Measurements from ENCODE around the gene CHN1. TPM values are rescaled to one million over a fixed set of nuclear protein-coding genes. Genes with fewer than 3 reads are reported as not detected.

CHN1 gene
- total and polyA plus RNA-seq, 7 experiments from 2014 or later: 0.81 to 3.5 (median 1.4) TPM

Other genes starting within 250 kb of the CHN1 start
- not detected for gene CHRNA1, start 240.9 kb downstream of the CHN1 start, total RNA-seq
- gene CHRNA1, start 240.9 kb downstream of the CHN1 start, polyA plus RNA-seq: not detected
- gene ATF2, start 162.8 kb upstream of the CHN1 start, total RNA-seq: 10 to 100 TPM; 40.5 to 67.2 (median 58.7) TPM
- gene ATF2, start 162.8 kb upstream of the CHN1 start, polyA plus RNA-seq: 10 to 100 TPM; 29.6 to 61.7 TPM
- 100 to 1,000 TPM in 1 of 5 experiments, 10 to 100 TPM in 4; 70.3 to 220 (median 77.6) TPM for gene ATP5MC3, start 176.3 kb upstream of the CHN1 start, total RNA-seq
- gene ATP5MC3, start 176.3 kb upstream of the CHN1 start, polyA plus RNA-seq: 100 to 1,000 TPM; 342 to 441 TPM

Measured in naive thymus-derived CD4-positive, alpha-beta T cell (primary cell).